NOMO-1 (cell line): ENCODE results near the gene KCNQ1OT1.
"Not testable (repeated sequence)": the region's sequence is repeated elsewhere in the genome, so short reads cannot be mapped to it uniquely, and the experiment has no call there.

Source experiments
- DNase-seq, 2 experiments: peaks; one replicate each; lab custom pipeline; 2025; ENCODE audit not compliant: unreplicated experiment in 2 of 2; lab: John Stamatoyannopoulos, UW

Gene KCNQ1OT1

DNA sequence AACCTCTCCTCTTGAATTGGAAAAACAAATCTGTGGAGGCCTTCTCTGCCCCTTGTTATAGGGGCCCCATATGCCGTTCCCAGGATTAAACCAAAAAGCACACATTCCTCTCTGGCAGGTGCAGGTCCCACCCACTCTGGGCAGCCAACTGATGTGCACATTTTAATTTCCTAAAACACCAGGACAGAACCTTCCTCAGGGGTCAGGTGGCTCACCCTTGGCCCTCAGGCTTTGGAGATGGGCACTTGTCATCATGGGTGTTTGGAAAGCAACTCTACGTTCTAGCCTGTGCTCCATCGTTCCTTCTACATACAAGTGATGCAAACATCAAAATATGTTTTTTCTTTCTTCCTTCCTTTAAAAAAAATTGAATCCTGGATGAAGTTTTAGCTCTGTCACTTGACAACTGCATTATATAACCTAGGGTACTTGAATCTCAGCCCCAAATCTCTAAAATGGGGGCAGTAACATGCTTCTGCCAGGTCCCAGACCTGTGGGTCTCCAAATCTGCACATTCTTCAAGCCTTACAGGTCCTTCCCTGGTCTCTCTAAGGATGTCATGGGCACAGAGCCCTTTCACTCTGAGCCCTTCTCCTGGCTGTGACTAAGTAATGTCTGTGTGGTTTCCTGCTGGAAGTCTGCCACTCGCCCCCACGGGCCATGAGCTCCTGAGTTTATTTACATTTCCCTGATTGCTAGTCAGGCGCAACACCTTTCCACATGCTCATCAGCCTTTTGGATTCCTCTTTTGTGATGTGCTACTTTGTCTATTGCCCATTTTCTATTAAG, 43.8 kb downstream of the KCNQ1OT1 start:
- no peak for DNase-seq

- no peak for DNase-seq
Observed at GRCh38 chr11:2655016-2655719, 44.6 kb downstream of the KCNQ1OT1 start.

- no peak for DNase-seq
Observed at GRCh38 chr11:2653930-2654739, 45.7 kb downstream of the KCNQ1OT1 start.

- DNase-seq: no peak
Observed at GRCh38 chr11:2653198-2653551, 46.6 kb downstream of the KCNQ1OT1 start.

GRCh38 chr11:2652333-2653197, 47.2 kb downstream of the KCNQ1OT1 start:
- DNase-seq: no peak

DNA sequence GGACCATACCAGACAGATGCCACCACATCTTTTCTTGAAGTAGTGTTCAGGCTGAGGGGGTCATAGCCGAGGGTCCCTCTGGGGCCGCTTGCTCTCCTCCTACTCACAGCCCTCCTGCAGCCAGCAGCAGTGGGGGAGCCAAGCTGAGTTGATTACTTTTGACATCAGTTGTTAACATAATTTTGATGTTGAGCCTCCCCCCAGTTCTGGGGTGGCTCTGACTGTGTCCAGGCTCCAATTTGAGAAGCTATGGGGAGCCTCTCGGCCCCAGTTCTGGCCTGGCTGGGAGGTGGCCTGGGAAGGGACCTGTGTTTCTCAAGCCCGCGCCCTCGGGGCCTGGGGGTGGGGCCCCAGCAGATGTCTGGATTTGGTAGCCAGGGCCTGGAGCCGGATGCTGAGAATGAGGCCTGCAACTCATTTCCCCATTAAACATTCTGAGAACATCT, 47.9 kb downstream of the KCNQ1OT1 start:
- no peak for DNase-seq

- no peak for DNase-seq
Observed at GRCh38 chr11:2651054-2651617, 48.7 kb downstream of the KCNQ1OT1 start.

DNA sequence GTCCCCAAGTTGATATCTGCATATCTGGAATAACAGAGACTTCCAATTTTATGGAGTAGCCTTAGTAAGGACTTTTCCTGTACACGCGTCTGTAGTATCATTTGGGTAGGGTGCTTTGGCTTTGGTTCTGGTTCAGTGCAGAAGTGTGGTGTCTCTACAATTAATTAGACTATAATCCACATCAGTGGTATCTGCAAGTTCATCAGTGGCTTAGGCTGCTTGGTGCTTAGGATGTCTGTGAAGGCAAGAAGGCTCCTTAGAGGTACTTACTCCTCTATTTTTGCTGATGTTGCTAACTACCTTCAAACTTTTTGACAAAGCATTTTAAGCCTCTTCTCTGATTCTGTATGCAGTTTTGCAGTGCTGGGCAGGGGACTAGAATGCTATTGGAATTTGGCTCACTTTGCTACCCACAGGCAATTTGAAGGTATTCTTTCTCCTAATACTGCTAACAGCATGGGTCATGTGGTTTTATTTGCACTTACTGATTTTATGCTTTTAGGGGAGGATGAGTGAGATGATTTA, 49.4 kb downstream of the KCNQ1OT1 start:
- DNase-seq: no peak

GRCh38 chr11:2649848-2650247, 49.9 kb downstream of the KCNQ1OT1 start:
- DNase-seq: no peak

DNA sequence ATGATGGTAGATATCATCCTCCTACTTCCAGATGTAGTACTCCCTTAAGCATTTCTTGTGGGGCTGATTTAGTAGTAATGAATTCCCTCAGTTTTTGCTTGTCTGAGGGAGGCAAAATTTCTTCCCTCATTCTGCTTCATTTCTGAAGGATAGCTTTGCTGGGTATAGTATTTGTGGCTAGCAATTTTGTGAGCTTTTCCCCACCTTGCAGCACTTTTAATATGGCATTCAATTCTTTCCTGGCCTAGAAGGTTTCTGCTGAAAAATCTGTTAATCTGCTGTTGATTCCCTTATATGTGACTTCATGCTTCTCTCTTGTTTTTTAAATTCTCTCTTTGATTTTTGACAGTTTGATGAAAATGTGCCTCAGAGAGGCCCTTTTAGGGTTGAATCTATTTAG, 50.4 kb downstream of the KCNQ1OT1 start:
- no peak for DNase-seq

DNA sequence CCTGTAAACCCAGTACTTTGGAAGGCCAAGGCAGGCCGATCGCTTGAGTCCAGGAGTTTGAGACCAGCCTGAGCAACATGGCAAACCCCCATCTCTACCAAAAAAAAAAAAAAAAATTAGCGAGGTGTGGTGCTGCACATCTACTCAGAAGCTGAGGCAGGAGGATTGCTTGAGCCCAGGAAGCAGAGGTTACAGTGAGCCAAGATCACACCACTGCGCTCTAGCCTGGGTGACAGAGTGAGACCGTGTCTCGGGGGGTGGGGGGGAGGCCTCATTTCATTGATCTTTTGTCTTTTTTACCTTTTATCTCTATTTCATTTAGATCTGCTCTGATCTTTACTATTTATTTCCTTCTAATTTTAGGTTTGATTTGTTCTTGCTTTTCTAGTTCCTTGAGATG, 51.8 kb downstream of the KCNQ1OT1 start:
- DNase-seq: no peak

DNA sequence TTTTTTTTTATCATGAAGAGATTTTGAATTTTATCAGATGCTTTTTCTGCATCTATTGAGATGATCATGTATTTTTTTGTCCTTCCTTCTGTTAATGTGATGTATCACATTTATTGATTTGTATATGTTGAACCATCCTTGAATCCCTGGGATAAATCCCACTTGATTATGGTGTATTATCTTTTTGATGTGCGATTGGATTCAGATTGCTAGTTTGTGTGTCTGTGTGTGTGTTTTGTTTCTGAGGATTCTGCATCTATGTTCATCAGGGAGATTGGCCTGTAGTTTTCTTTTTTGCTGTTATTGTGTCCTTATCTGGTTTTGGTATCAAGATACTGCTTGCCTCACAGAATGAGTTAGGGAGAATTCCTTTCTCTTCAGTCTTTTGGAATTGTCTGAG, 52.6 kb downstream of the KCNQ1OT1 start:
- DNase-seq: no peak

DNA sequence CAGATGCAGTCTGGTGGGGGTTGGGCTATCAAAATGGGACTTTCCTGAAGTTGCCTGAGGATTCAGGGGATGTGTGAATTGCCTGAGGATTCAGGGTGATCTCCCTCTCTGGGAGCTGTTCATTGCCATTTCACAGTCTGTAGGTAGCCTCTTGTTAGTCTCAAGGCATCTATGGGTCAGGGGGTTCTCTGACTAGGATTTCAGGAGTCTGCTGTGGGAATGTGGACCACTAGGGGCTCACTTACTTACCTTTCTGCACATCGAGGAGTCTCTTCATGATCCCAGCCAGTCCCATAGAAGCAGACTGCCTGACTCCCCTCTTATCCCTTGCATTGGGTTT, 54.0 kb downstream of the KCNQ1OT1 start:
- no peak for DNase-seq

DNA sequence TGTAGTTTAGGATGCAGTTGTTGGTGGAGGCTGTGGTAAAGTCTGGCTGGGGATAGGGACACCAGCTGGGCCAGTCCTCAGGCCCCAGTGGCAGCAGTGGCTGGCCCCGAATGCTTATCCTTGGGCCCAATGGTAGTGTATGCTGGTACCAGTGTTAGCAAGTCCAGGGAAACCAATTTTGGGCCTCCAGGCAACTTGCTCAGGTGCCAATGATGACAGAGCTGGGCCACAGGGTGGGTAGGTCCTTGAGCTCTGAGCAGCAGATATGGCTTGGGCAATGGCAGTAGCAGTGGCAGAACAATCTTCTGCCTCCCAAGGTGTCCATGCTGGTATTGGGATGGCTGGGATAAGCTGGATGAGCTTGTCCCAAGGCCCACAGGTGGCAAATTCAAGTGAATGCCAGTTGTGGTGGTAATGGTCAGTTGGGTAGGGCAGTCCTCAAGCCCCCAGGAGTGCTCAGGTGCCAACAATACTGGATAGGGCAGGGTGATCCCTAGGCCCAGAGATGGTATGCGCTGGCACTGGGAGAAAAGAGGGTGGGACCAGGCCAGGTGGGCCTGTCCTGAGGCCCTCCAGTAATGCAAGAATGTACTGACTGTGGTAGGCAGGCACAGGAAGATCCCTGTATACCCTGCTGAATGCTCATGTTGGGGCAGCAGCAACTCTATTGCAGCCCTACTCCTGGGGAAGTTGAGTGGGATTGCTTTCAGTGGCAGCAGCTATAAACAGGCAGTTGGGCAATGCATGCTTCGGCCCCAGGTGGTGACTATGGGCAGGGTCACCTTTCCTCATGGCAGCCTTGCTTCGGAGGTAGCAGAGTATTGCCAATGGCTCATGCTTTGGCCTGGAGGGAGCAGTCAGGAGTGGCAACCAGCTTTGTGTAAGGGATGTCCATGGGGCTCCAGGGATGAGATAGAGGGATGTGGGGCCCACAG, 54.7 kb downstream of the KCNQ1OT1 start:
- DNase-seq: no peak

GRCh38 chr11:2643746-2644145, 56.0 kb downstream of the KCNQ1OT1 start:
- no peak for DNase-seq

- no peak for DNase-seq
Observed at GRCh38 chr11:2641623-2642022, 58.2 kb downstream of the KCNQ1OT1 start.

GRCh38 chr11:2639763-2640162, 60.0 kb downstream of the KCNQ1OT1 start:
- DNase-seq: not testable (repeated sequence)

DNA sequence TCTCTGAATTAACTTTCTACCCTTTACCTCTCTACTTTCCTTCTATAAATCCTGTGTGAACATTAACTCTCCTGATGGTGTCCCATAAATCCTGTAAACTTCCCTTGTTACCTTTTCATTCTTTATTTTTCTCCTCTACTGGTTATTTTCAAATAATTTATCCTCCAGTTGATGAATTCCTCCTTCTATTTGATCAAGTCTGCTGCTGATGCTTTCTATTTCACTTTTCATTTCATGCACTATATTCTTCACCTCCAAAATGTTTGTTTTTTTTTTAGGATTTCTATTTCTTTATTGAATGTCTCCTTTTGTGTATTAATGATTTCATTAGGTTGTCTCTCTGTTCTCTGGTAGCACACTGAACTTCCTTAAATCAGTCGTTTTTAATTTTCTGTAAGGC, 68.6 kb downstream of the KCNQ1OT1 start:
- no peak for DNase-seq

DNA sequence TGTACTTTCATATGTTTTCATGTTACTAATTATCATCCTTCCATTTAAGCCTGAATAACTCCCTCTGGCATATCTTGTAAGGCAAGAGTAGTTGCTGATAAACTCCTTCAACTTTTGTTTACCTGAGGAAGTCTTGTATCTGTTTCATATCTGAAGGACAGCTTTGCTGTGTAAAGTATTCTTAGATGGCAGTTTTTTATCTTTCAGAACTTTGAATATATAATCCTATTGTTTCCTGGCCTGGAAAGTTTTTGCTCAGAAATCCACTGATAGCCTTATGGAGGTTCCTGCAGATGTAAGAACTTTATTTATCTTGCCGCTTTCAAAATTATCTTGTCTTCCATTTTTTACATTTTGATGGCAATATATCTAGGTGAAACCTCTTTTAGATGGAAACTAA, 69.1 kb downstream of the KCNQ1OT1 start:
- no peak for DNase-seq
